Activated CD4-positive, alpha-beta memory T cell treated with anti-CD3 and anti-CD28 coated beads for 36 hours (primary cell): ENCODE results near the gene NEGR1. TPM values are rescaled to one million over a fixed set of nuclear protein-coding genes. Genes with fewer than 3 reads are reported as not detected.

ENCODE experiments used
- CTCF ChIA-PET: fragments of 350-600 bp; sonication (Branson Sonifier 250); formaldehyde crosslinking; loops from one replicate; lab custom pipeline; 2021; ENCODE audit warnings: antibody characterized with exemption, inconsistent platforms; lab: Charles Lee
- POLR2A ChIA-PET: fragments of 350-600 bp; sonication (Branson Sonifier 250); formaldehyde crosslinking; loops from one replicate; lab custom pipeline; 2021; ENCODE audit warnings: antibody characterized with exemption; lab: Charles Lee
- DNase-seq: peaks from one replicate; pipeline ENCODE4 v3.0.0-alpha.2; 2020
- H3K27ac Mint-ChIP-seq: one replicate; pipeline ENCODE4 v1.8.0; 2021; ENCODE audit warnings: mixed read lengths
- H3K27me3 Mint-ChIP-seq: one replicate; pipeline ENCODE4 v1.8.0; 2021; ENCODE audit warnings: mixed read lengths
- H3K36me3 Mint-ChIP-seq: one replicate; pipeline ENCODE4 v1.8.0; 2021; ENCODE audit warnings: mixed read lengths
- H3K4me1 Mint-ChIP-seq: one replicate; pipeline ENCODE4 v1.8.0; 2021; ENCODE audit warnings: low read depth, mixed read lengths
- H3K4me3 Mint-ChIP-seq: one replicate; pipeline ENCODE4 v1.8.0; 2021; ENCODE audit warnings: mild to moderate bottlenecking, mixed read lengths
- H3K9me3 Mint-ChIP-seq: one replicate; pipeline ENCODE4 v1.8.0; 2021; ENCODE audit warnings: mixed read lengths
- intact Hi-C: fragments of 100-400 bp; cut with micrococcal nuclease; formaldehyde crosslinking; loops from one replicate; pipeline ENCODE4 v1.15.1; 2023
- total RNA-seq, 2 experiments: library from RNA; stranded (reverse); gene quantifications; one replicate each; pipeline ENCODE4 v1.2.3, GENCODE V29; 2021

NEGR1 gene
- total RNA-seq, 2 experiments from 2014 or later = not detected

DNA sequence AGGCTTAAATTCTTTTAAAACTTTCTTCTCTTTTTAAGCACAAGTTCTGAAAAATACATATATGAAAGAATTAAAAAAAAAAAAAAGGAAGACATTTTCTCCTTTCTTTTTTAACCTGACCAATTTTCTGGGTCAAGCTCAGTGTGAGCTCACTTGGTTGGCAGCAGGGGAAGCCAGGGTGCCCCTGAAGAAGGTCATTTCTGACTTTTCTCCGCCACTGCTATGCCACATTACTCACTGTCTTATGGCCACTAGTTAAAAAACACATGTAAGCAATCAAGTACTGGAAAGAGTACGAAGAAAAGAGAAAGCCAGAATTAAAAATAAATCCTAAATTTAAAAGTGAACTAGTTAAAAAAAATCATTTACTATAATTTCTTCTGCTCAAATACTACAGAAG lies 275.0 kb downstream of the NEGR1 start:
- Mint-ChIP-seq H3K27me3 (no peaks in the 10 kb centered on the region), H3K36me3 (no peaks in the 10 kb centered on the region)

DNA sequence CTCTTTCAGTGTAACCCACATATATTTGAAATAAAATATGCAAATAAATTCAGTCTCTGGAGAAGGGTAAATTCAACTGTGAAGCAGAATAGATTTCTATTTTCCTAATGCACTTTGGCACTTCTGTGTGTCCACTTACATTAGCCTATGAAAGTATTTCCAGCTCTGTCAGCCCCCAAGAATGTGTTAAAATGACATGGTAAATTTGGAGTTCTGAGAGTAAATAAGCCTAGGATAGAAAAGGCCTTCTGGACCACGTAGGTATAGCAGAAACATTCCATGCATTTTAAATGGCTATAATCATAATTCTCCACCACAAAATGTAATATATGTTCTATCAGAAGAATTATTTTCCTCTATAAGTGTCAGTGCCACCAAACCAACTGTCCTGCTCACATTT lies 276.2 kb downstream of the NEGR1 start:
- no peak overlapping the region for H3K27ac Mint-ChIP-seq
- DNase-seq = no peak
- no peaks in the 10 kb centered on the region for H3K4me1 Mint-ChIP-seq
- ChIA-PET CTCF (no interaction called here), POLR2A (no interaction called here)
- no peak overlapping the region for H3K4me3 Mint-ChIP-seq
- no peaks in the 10 kb centered on the region for H3K27me3 Mint-ChIP-seq
- H3K36me3 Mint-ChIP-seq = no peaks in the 10 kb centered on the region
- intact Hi-C loops = no loop called here
- H3K9me3 Mint-ChIP-seq = no peaks in the 10 kb centered on the region

More for the DNA sequence above, 275.0 kb downstream of the NEGR1 start:
- H3K9me3 Mint-ChIP-seq = no peaks in the 10 kb centered on the region
- ChIA-PET CTCF (no interaction called here), POLR2A (no interaction called here)
- no peak overlapping the region for H3K27ac Mint-ChIP-seq
- intact Hi-C loops = no loop called here
- no peaks in the 10 kb centered on the region for H3K4me1 Mint-ChIP-seq
- DNase-seq = no peak
- H3K4me3 Mint-ChIP-seq = no peak overlapping the region

DNA sequence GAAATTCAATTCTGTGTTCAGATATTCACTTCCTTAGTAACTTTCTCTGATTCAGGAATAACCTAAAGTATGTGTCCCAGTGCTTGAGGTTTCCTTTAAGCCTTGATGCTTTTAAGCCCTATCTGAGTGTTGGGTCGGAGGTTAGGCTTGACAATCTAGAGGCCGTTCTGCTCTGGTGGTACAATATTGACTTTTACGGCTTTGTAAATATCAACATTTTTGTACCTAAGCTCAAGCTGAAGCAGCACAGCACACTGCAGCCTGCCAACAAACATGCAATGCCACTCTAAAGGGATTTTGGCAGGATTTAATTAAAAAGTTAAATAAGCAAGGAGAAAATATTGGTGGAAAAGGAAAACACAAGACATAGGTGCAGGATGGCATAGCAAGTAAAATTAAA lies 279.2 kb downstream of the NEGR1 start:
- CTCF ChIA-PET = no interaction called here
- Mint-ChIP-seq H3K4me3 (no peak overlapping the region), H3K27ac (no peak overlapping the region), H3K4me1 (no peaks in the 10 kb centered on the region), H3K9me3 (no peaks in the 10 kb centered on the region), H3K27me3 (no peaks in the 10 kb centered on the region), H3K36me3 (no peaks in the 10 kb centered on the region)
- DNase-seq = no peak
- POLR2A ChIA-PET = no interaction called here
- intact Hi-C loops = no loop called here

DNA sequence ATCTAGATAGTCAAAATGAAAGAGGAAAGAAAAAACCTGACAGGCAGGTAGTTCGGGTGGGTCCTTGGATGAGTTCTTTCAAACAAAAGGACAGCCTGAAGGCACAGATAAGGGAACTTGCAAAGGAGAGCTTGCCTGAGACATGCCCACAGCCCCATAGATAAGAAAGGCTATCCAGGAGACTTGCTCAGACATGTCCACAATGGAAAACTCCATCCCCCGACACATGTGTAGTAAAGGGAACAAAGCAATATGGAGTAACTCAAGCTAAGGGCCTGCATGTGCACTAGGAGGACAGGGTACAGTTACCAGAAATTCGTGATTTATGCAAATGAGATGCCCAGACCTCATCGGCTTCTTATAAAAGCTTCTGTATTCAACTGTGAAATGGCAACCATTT lies 281.5 kb downstream of the NEGR1 start:
- CTCF ChIA-PET = no interaction called here
- Mint-ChIP-seq H3K4me3 (no peak overlapping the region), H3K9me3 (no peaks in the 10 kb centered on the region), H3K27ac (no peak overlapping the region), H3K4me1 (no peaks in the 10 kb centered on the region), H3K36me3 (no peaks in the 10 kb centered on the region), H3K27me3 (no peaks in the 10 kb centered on the region)
- intact Hi-C loops = no loop called here
- DNase-seq = no peak
- POLR2A ChIA-PET = no interaction called here

DNA sequence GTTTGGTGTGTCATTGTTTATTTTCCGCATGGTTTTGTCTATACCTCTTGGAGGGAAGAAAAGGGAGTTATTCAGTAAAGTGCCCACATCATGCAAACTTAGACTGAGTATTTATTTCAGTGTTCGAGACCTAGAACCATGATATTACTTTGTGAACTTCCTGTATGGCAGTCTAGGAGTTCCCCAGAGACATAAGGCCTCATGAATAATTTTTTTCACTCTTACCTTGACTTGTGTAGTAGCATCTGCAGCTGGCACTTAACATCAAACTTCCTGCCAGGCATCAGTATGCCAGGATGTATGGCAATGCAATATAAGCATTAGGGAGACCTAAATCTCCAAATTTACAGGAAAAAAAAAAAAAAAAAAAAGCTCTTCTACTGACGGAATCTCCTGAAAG lies 287.7 kb downstream of the NEGR1 start:
- POLR2A ChIA-PET = no interaction called here
- no peaks in the 10 kb centered on the region for H3K36me3 Mint-ChIP-seq
- H3K27ac Mint-ChIP-seq = no peak overlapping the region
- intact Hi-C loops = no loop called here
- H3K27me3 Mint-ChIP-seq = no peaks in the 10 kb centered on the region
- H3K4me1 Mint-ChIP-seq = no peaks in the 10 kb centered on the region
- H3K4me3 Mint-ChIP-seq = no peak overlapping the region
- H3K9me3 Mint-ChIP-seq = peaks cover 2% of the 10 kb centered on the region
- CTCF ChIA-PET = no interaction called here
- DNase-seq = no peak

DNA sequence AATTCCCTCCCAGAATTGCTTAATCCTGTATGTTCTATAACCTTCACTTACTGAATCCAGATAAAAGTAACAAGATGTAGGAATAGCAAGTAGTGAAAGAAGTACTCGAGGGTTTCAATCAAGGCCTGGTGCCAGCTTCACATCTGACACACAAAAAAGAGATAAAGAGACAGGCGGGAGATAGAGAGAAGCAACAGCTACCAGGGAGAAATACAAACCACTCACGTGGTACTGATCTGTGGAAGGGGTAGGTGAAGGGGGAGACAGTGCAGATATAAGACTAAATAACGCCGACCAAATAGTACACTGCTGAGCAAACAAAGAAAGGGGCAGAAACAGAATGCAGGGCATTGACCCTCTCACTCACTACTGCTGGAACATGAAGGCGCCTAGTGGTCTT lies 295.2 kb downstream of the NEGR1 start:
- Mint-ChIP-seq H3K4me1 (no peaks in the 10 kb centered on the region), H3K9me3 (peaks cover 3% of the 10 kb centered on the region), H3K36me3 (no peaks in the 10 kb centered on the region), H3K27ac (no peak overlapping the region), H3K27me3 (no peaks in the 10 kb centered on the region), H3K4me3 (no peak overlapping the region)
- ChIA-PET POLR2A (no interaction called here), CTCF (no interaction called here)
- intact Hi-C loops = no loop called here
- no peak for DNase-seq

DNA sequence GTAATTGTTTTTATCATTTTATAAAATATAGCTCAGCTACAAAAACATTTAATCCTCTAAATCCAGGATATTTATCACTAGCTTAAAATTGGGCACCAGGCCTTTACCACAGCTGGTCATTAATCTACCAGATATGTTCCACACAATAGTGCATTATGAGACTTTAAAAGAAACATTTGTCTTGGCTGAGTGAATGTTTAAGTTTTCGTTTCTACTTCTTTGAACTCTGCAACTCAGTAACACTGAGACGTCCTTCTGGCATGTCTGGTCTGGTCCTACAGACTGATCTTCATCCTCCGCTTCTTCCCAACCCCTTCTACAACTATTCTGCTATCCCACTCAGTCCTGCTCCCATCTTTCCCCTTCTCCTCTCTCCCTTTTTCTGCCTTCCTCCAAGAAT lies 296.2 kb downstream of the NEGR1 start:
- no peak overlapping the region for H3K4me3 Mint-ChIP-seq
- H3K4me1 Mint-ChIP-seq = no peaks in the 10 kb centered on the region
- H3K27ac Mint-ChIP-seq = no peak overlapping the region
- no peak for DNase-seq
- H3K36me3 Mint-ChIP-seq = no peaks in the 10 kb centered on the region
- ChIA-PET POLR2A (no interaction called here), CTCF (no interaction called here)
- H3K9me3 Mint-ChIP-seq = peaks cover 3% of the 10 kb centered on the region
- no peaks in the 10 kb centered on the region for H3K27me3 Mint-ChIP-seq
- intact Hi-C loops = no loop called here

DNA sequence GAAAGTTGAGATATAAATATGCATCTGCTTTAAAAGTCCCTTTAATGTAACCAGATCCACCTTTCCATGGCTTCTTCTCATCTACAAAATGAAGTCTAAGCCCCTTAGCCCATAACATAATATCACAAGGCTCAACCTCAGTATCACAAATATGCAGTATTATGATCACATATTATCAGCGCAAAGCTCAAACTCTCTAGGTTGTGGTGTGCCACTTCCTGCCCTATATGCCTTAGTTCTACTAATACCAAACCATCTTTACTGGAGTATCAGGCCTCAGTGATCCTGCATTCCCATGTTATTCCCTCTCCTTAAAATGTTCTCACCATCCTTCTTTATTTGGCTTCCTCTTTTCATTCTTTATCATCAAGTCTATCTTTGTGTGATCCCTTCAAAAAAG lies 301.8 kb downstream of the NEGR1 start:
- no peaks in the 10 kb centered on the region for H3K27me3 Mint-ChIP-seq
- ChIA-PET POLR2A (no interaction called here), CTCF (no interaction called here)
- intact Hi-C loops = no loop called here
- no peak overlapping the region for H3K4me3 Mint-ChIP-seq
- no peaks in the 10 kb centered on the region for H3K4me1 Mint-ChIP-seq
- H3K27ac Mint-ChIP-seq = no peak overlapping the region
- no peak for DNase-seq
- H3K36me3 Mint-ChIP-seq = no peaks in the 10 kb centered on the region
- H3K9me3 Mint-ChIP-seq = peaks cover 2% of the 10 kb centered on the region

DNA sequence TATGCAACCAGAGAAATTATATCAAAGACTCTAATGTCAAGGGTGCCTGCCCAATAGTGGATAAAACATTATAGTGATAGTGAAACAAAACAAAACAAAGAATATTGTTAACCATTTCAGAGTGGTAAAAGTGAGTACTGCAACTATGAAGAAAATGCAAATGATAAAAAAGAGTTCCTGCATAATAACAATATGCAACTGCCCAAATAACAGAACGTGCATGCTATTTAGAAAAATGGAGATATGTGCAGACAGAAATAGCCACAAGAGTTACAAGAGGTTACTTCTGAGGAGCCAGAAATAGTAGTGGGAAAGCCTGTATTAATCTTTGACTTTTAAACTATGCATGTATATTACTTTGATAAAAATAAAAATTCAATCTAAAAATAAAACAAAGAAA lies 302.5 kb downstream of the NEGR1 start:
- intact Hi-C loops = no loop called here
- no peaks in the 10 kb centered on the region for H3K4me1 Mint-ChIP-seq
- POLR2A ChIA-PET = no interaction called here

DNA sequence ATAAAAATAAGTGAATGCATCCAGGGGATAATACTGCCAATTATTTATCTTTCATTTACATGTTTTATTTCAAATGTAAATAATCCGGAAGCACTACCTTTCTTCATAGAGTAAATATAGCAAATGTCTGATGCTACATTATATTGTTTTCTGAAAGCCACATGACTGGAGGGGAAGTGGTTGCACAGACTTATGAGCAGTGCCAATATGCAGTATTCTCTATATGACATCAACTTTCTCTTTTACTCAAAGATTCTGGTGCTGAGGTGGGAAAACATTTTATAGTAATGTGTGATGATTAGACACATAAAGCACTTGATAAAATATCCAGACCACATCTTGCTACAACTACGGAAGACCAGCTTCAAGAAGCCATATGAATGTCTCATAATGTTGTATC lies 314.7 kb downstream of the NEGR1 start:
- DNase-seq = no peak
- POLR2A ChIA-PET = no interaction called here
- Mint-ChIP-seq H3K27ac (no peak overlapping the region), H3K36me3 (no peaks in the 10 kb centered on the region), H3K27me3 (no peaks in the 10 kb centered on the region), H3K9me3 (peaks cover 3% of the 10 kb centered on the region), H3K4me3 (no peak overlapping the region), H3K4me1 (no peaks in the 10 kb centered on the region)
- CTCF ChIA-PET = no interaction called here
- intact Hi-C loops = no loop called here

More for the DNA sequence above, 302.5 kb downstream of the NEGR1 start:
- no peak for DNase-seq
- H3K27ac Mint-ChIP-seq = no peak overlapping the region
- CTCF ChIA-PET = no interaction called here
- peaks cover 2% of the 10 kb centered on the region for H3K9me3 Mint-ChIP-seq
- H3K36me3 Mint-ChIP-seq = no peaks in the 10 kb centered on the region
- H3K4me3 Mint-ChIP-seq = no peak overlapping the region
- H3K27me3 Mint-ChIP-seq = no peaks in the 10 kb centered on the region

DNA sequence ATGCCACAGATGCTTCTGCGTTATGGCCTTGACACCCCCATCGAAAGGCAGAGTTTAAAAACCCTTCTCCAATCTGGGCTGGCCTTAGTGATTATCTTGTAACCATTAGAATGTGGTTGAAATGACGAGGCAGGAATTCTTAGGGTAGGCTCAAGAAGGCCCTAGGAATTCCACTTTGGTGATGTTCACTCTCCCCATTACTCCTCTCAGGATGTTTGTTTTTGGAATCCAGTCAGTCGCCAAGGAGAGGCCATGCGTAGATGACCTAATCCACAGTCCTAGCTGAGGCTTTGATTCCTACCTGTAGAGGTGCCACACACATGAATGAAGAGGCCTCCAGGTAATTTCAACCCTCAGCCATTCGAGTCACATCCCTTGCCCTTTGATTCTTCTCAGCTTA lies 318.2 kb downstream of the NEGR1 start:
- Mint-ChIP-seq H3K36me3 (no peaks in the 10 kb centered on the region), H3K4me3 (no peak overlapping the region), H3K9me3 (no peaks in the 10 kb centered on the region), H3K4me1 (no peaks in the 10 kb centered on the region), H3K27ac (no peak overlapping the region), H3K27me3 (no peaks in the 10 kb centered on the region)
- intact Hi-C loops = no loop called here
- no peak for DNase-seq
- ChIA-PET POLR2A (no interaction called here), CTCF (no interaction called here)

DNA sequence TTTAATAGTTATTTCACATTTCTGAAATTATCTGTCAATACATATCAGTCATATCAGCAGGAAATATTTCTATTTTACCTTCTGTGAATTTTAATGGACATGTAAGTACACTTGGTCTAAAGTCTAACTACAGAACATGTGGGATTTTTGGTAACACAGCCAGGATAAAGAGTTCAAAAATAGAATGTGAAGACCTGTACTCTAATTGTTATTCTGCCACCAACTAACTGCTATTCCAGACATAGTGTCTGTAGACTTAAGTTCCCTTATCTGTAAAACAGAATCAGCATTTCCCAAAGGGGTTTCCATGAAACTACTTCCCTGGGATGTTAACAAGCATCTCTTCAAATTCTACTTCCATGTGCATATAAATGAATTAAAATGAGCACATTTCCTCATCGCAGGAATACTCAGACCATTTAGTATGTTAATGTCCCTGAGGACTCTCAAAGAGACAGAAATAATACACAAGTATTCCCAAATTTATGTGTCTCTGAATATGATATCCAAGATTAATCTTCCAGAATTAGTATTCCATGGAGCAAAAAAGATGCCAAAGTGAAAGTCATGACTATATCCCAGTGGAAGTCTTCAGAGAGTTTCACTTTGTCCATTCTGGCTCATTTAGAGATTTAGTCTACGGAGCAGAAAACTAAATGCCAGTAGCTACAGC lies 325.6 kb downstream of the NEGR1 start:
- intact Hi-C loops = no loop called here

DNA sequence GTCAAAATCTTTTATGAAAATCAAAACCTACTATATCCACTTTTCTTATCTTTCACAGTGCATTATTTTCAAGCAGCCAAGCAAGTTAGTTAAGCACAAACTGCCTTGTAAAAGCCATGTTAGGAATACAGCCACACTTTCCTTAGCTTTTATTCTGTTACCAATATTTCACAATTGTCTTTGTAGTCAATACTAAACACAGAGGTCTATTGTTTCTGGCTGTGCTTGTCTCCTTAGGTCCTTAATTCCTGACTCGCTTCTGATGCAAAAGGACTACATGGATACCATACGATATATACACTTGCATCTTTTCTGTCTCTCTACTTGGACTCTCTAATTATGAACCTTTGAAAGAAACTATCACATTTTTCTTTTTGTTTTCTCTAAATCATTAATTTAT lies 331.8 kb downstream of the NEGR1 start:
- H3K4me1 Mint-ChIP-seq = no peaks in the 10 kb centered on the region
- intact Hi-C loops = no loop called here
- no peaks in the 10 kb centered on the region for H3K36me3 Mint-ChIP-seq
- DNase-seq = no peak
- no peak overlapping the region for H3K27ac Mint-ChIP-seq
- no peaks in the 10 kb centered on the region for H3K27me3 Mint-ChIP-seq
- ChIA-PET CTCF (no interaction called here), POLR2A (no interaction called here)
- peaks cover 2% of the 10 kb centered on the region for H3K9me3 Mint-ChIP-seq
- no peak overlapping the region for H3K4me3 Mint-ChIP-seq

More for the DNA sequence above, 325.6 kb downstream of the NEGR1 start:
- H3K27ac Mint-ChIP-seq = no peak overlapping the region
- H3K27me3 Mint-ChIP-seq = no peaks in the 10 kb centered on the region
- no peaks in the 10 kb centered on the region for H3K36me3 Mint-ChIP-seq
- ChIA-PET POLR2A (no interaction called here), CTCF (no interaction called here)
- no peak overlapping the region for H3K4me3 Mint-ChIP-seq
- H3K9me3 Mint-ChIP-seq = peaks cover 10% of the 10 kb centered on the region
- no peak for DNase-seq
- H3K4me1 Mint-ChIP-seq = no peaks in the 10 kb centered on the region
